Neuronal stem cell (in vitro differentiated cells): ENCODE measurements around the gene GCDH.
A peak's percentile ranks its signal among the peaks of the same experiment; 100 is the strongest.

Source experiments
- DNase-seq: peaks from one replicate; pipeline ENCODE4 v3.0.0-alpha.2; 2013; ENCODE audit warnings: low spot score
- H2AFZ ChIP-seq: one replicate; pipeline ENCODE4 v1.6.1; 2013; ENCODE audit warnings: mild to moderate bottlenecking, low read length, inconsistent platforms
- H2AK5ac ChIP-seq: 2 replicates; pipeline ENCODE4 v1.6.1; 2013; ENCODE audit warnings: low read depth, mild to moderate bottlenecking, inconsistent platforms, low read length, moderate library complexity, mixed read lengths
- H2BK120ac ChIP-seq: 2 replicates; pipeline ENCODE4 v1.6.1; 2013; ENCODE audit warnings: low read depth, mild to moderate bottlenecking, inconsistent platforms, low read length, moderate library complexity, mixed read lengths
- H2BK12ac ChIP-seq: one replicate; pipeline ENCODE4 v1.6.1; 2013; ENCODE audit warnings: low read length, inconsistent platforms
- H2BK15ac ChIP-seq: 2 replicates; pipeline ENCODE4 v1.6.1; 2013; ENCODE audit warnings: mild to moderate bottlenecking, low read length, inconsistent platforms, mixed read lengths
- H2BK5ac ChIP-seq: one replicate; pipeline ENCODE4 v1.6.1; 2013; ENCODE audit warnings: inconsistent platforms, mild to moderate bottlenecking, low read length, moderate library complexity
- H3K14ac ChIP-seq: one replicate; pipeline ENCODE4 v1.6.1; 2013; ENCODE audit warnings: low read length, inconsistent platforms
- H3K18ac ChIP-seq: 2 replicates; pipeline ENCODE4 v1.6.1; 2013; ENCODE audit warnings: low read length, inconsistent platforms
- H3K23ac ChIP-seq: 2 replicates; pipeline ENCODE4 v1.6.1; 2013; ENCODE audit warnings: low read depth, mild to moderate bottlenecking, mixed read lengths, low read length, inconsistent platforms; ENCODE audit not compliant: poor library complexity
- H3K27ac ChIP-seq: replicated peaks from 3 replicates; pipeline ENCODE4 v1.5.1; 2013; ENCODE audit warnings: low read length, inconsistent platforms
- H3K27me3 ChIP-seq, 3 experiments: 2 replicates each; pipeline ENCODE4 v1.6.1; 2013; ENCODE audit warnings: low read length in 3 of 3, mild to moderate bottlenecking in 2 of 3, inconsistent platforms in 1 of 3, low read depth in 1 of 3, mixed read lengths in 1 of 3, moderate library complexity in 1 of 3; ENCODE audit not compliant: control insufficient read depth in 3 of 3, insufficient read depth in 3 of 3
- H3K36me3 ChIP-seq, 2 donors: replicated peaks in 1 of 2; 2 replicates each; pipeline ENCODE4 v1.6.1; 2013; ENCODE audit warnings: low read length in 2 of 2; ENCODE audit not compliant: control insufficient read depth in 2 of 2, insufficient read depth in 2 of 2
- H3K4ac ChIP-seq: 2 replicates; pipeline ENCODE4 v1.6.1; 2013; ENCODE audit warnings: inconsistent platforms, mild to moderate bottlenecking, low read length, moderate library complexity
- H3K4me1 ChIP-seq, 2 donors: 1 replicate in 1 of 2; 2 replicates in 1 of 2; pipeline ENCODE4 v1.6.1; 2013; ENCODE audit warnings: low read length in 2 of 2, low read depth in 1 of 2; ENCODE audit not compliant: control insufficient read depth in 2 of 2, insufficient read depth in 1 of 2
- H3K4me2 ChIP-seq: one replicate; pipeline ENCODE4 v1.6.1; 2013; ENCODE audit warnings: mild to moderate bottlenecking, low read length, inconsistent platforms; ENCODE audit not compliant: insufficient read depth, poor library complexity, severe bottlenecking
- H3K4me3 ChIP-seq, 2 donors: 2 replicates each; pipeline ENCODE4 v1.5.1; 2013; ENCODE audit warnings: low read length in 2 of 2, mild to moderate bottlenecking in 2 of 2, inconsistent platforms in 1 of 2, moderate library complexity in 1 of 2
- H3K79me1 ChIP-seq: one replicate; pipeline ENCODE4 v1.6.1; 2013; ENCODE audit warnings: low read depth, mild to moderate bottlenecking, inconsistent platforms, low read length, moderate library complexity
- H3K9ac ChIP-seq: one replicate; pipeline ENCODE4 v1.6.1; 2013; ENCODE audit warnings: mild to moderate bottlenecking, low read depth, low read length, inconsistent platforms; ENCODE audit not compliant: poor library complexity
- H3K9me3 ChIP-seq, 2 donors: replicated peaks in 1 of 2; 2 replicates each; pipeline versions ENCODE3 to v1.6.1; 2013; ENCODE audit warnings: low read length in 2 of 2, mild to moderate bottlenecking in 2 of 2, inconsistent platforms in 1 of 2, low read depth in 1 of 2, mixed read lengths in 1 of 2, moderate library complexity in 1 of 2; ENCODE audit not compliant: control insufficient read depth in 2 of 2, insufficient read depth in 1 of 2
- H4K8ac ChIP-seq: one replicate; pipeline ENCODE4 v1.6.1; 2013; ENCODE audit warnings: low read depth, mild to moderate bottlenecking, inconsistent platforms, low read length, moderate library complexity
- H4K91ac ChIP-seq: one replicate; pipeline ENCODE4 v1.6.1; 2013; ENCODE audit warnings: low read length, low read depth, mild to moderate bottlenecking, inconsistent platforms; ENCODE audit not compliant: poor library complexity
- WGBS, 2 donors: extraction: QIAGEN DNeasy Blood & Tissue Kit; methylation state at CpG; one replicate each; pipeline ENCODE4 v1.1.7; 2013; ENCODE audit warnings: missing lambda C conversion rate in 2 of 2, mixed read lengths in 1 of 2; ENCODE audit not compliant: insufficient read length in 2 of 2, insufficient replicate concordance in 1 of 2; ENCODE audit errors: extremely low coverage in 2 of 2; 5-methylcytosine and 5-hydroxymethylcytosine counted together

GCDH gene

GRCh38 chr19:12935071-12935470 lies 44.1 kb downstream of the GCDH start:
- H3K4me3 ChIP-seq = no peak overlapping the region
- no peak overlapping the region for H3K14ac ChIP-seq
- no peaks in the 10 kb centered on the region for H3K27me3 ChIP-seq
- no peak overlapping the region for H4K8ac ChIP-seq
- no peak overlapping the region for H3K4ac ChIP-seq
- no peak overlapping the region for H2AK5ac ChIP-seq
- no peaks in the 10 kb centered on the region for H3K9me3 ChIP-seq
- no CpG with 5 or more reads among the region's 10 CpGs for WGBS, 2 donors
- H4K91ac ChIP-seq = no peak overlapping the region
- peaks cover 19 to 29% of the 10 kb centered on the region in 2 donors for H3K4me1 ChIP-seq
- H3K36me3 ChIP-seq = peaks cover 17 to 26% of the 10 kb centered on the region in 2 donors
- no peak overlapping the region for H3K9ac ChIP-seq
- H3K23ac ChIP-seq = no peak overlapping the region
- H3K27ac ChIP-seq = no peak overlapping the region
- H2BK5ac ChIP-seq = no peak overlapping the region
- H2BK12ac ChIP-seq = no peak overlapping the region
- peaks cover 19% of the 10 kb centered on the region for H3K79me1 ChIP-seq
- no peak overlapping the region for H2BK120ac ChIP-seq
- DNase-seq = no peak
- H2AFZ ChIP-seq = no peak overlapping the region
- no peak overlapping the region for H3K4me2 ChIP-seq
- H2BK15ac ChIP-seq = no peak overlapping the region
- no peak overlapping the region for H3K18ac ChIP-seq

GRCh38 chr19:12936582-12936981 lies 45.6 kb downstream of the GCDH start:
- Histone ChIP-seq H2AK5ac (no peak overlapping the region), H2BK5ac (no peak overlapping the region), H4K8ac (no peak overlapping the region), H3K27me3 (no peaks in the 10 kb centered on the region), H4K91ac (no peak overlapping the region), H3K9ac (no peak overlapping the region), H3K18ac (no peak overlapping the region), H3K4ac (no peak overlapping the region), H3K4me3 (no peak overlapping the region), H3K23ac (no peak overlapping the region), H3K14ac (no peak overlapping the region), H2AFZ (no peak overlapping the region), H3K79me1 (peaks cover 18% of the 10 kb centered on the region), H3K4me1 (peaks cover 22 to 35% of the 10 kb centered on the region in 2 donors), H3K27ac (no peak overlapping the region), H2BK120ac (no peak overlapping the region), H2BK12ac (no peak overlapping the region), H2BK15ac (peak overlapping the region; percentile 8), H3K9me3 (no peaks in the 10 kb centered on the region), H3K36me3 (peaks cover 23 to 29% of the 10 kb centered on the region in 2 donors), H3K4me2 (no peak overlapping the region)
- DNase-seq = no peak
- WGBS, 2 donors = no CpG with 5 or more reads among the region's 7 CpGs

GRCh38 chr19:12937093-12937926 lies 46.4 kb downstream of the GCDH start:
- no peak for DNase-seq
- Histone ChIP-seq H3K79me1 (peaks cover 18% of the 10 kb centered on the region), H3K9ac (peak overlapping the region; percentile 83), H2AK5ac (peak overlapping the region; percentile 85), H4K91ac (peak overlapping the region; percentile 87), H3K23ac (no peak overlapping the region), H3K27me3 (no peaks in the 10 kb centered on the region), H3K36me3 (peaks cover 26 to 33% of the 10 kb centered on the region in 2 donors), H2BK5ac (peak overlapping the region; percentile 69), H2AFZ (peak overlapping the region; percentile 82), H2BK15ac (peak overlapping the region; percentile 87), H3K18ac (peak overlapping the region; percentile 86), H3K4me3 (peak overlapping the region; percentile 69 to 86), H4K8ac (no peak overlapping the region), H3K27ac (peak overlapping the region; percentile 64), H3K14ac (peak overlapping the region; percentile 91), H2BK120ac (peak overlapping the region; percentile 95), H2BK12ac (no peak overlapping the region), H3K9me3 (no peaks in the 10 kb centered on the region), H3K4me2 (peak overlapping the region; percentile 88), H3K4me1 (peaks cover 19 to 35% of the 10 kb centered on the region in 2 donors), H3K4ac (no peak overlapping the region)
- WGBS, 2 donors = no CpG with 5 or more reads among the region's 23 CpGs
